Suprapubic skin (tissue), 3 donors: ENCODE measurements around the gene FKBP5.

Source experiments
- CTCF ChIP-seq, 2 donors: fragments of 200-600 bp in 1 of 2; fragments of 450-650 bp in 1 of 2; sonication (generic) in 1 of 2; IDR thresholded peaks; one replicate each; pipeline ENCODE4 v1.5.1; 2016 to 2019; ENCODE audit warnings: antibody characterized with exemption in 2 of 2, mild to moderate bottlenecking in 1 of 2, moderate library complexity in 1 of 2
- POLR2A ChIP-seq, 2 donors: fragments of 450-650 bp; IDR thresholded peaks; one replicate each; pipeline ENCODE4 v1.6.1; 2017; ENCODE audit warnings: antibody characterized with exemption in 2 of 2, mild to moderate bottlenecking in 2 of 2, moderate library complexity in 2 of 2

- no peak for TF ChIP-seq CTCF (IDR thresholded peaks at IDR 0.05)
- TF ChIP-seq POLR2A (IDR thresholded peaks at IDR 0.05), result no peak
These were observed 42.2 kb upstream of the FKBP5 start for GRCh38 chr6:35730745-35731413.
